Measurements from ENCODE around the gene HERPUD1. TPM values are rescaled to one million over a fixed set of nuclear protein-coding genes. Genes with fewer than 3 reads are reported as not detected.

Gene HERPUD1
- total and polyA plus RNA-seq, 2 of the 13 experiments (the other 11 are each of a cell fraction or from before 2014, with no cell fraction given): 96.2 to 323 TPM

GRCh38 chr16:56919099-56919800, 12.7 kb upstream of the HERPUD1 start (continued):
- TF ChIP-seq ZNF329 (CRISPR knock-in tag; IDR thresholded peaks at IDR 0.05; ENCODE audit: low read depth) (0 out of 2 replicates have a peak, but pooled peaks have one; percentile 43), RBM22 (optimal IDR thresholded peaks at IDR 0.05; ENCODE audit: low read length) (no peak), PREB (CRISPR knock-in tag; IDR thresholded peaks at IDR 0.05) (0 out of 2 replicates have a peak, but pooled peaks have one; percentile 11), ZNF768 (CRISPR knock-in tag; IDR thresholded peaks at IDR 0.05) (peak; percentile 52; the same call in 1 of the 2 replicates), NFKB2 (CRISPR knock-in tag; IDR thresholded peaks at IDR 0.05; ENCODE audit: borderline replicate concordance) (no peak; the same call in 1 of the 2 replicates), ZBTB7A (CRISPR knock-in tag; IDR thresholded peaks at IDR 0.05) (peak; percentile 91; the same call in 1 of the 2 replicates), TRIM22 (IDR thresholded peaks at IDR 0.05) (no peak), ZNF121 (CRISPR knock-in tag; IDR thresholded peaks at IDR 0.05) (no peak), NR2F1 (CRISPR knock-in tag; IDR thresholded peaks at IDR 0.05) (peak; percentile 83 to 90), MXD1 (CRISPR knock-in tag; IDR thresholded peaks at IDR 0.05) (no peak), ARNTL (CRISPR knock-in tag; IDR thresholded peaks at IDR 0.05) (peak; percentile 87; the same call in 1 of the 2 replicates), ZFP91 (CRISPR knock-in tag; IDR thresholded peaks at IDR 0.05; ENCODE audit: borderline replicate concordance) (peak; percentile 50; the same call in 1 of the 2 replicates), ZNF18 (CRISPR knock-in tag; IDR thresholded peaks at IDR 0.05; ENCODE audit: insufficient replicate concordance) (no peak), ZNF292 (CRISPR knock-in tag; IDR thresholded peaks at IDR 0.05; ENCODE audit: borderline replicate concordance, low read depth) (peak; percentile 95), THAP9 (CRISPR knock-in tag; IDR thresholded peaks at IDR 0.05; ENCODE audit: borderline replicate concordance) (peak; percentile 72), TOE1 (CRISPR knock-in tag; IDR thresholded peaks at IDR 0.05) (no peak), RBAK (CRISPR knock-in tag; IDR thresholded peaks at IDR 0.05) (0 out of 2 replicates have a peak, but pooled peaks have one; percentile 55), ZNF777 (CRISPR knock-in tag; IDR thresholded peaks at IDR 0.05) (no peak), TSC22D2 (CRISPR knock-in tag; IDR thresholded peaks at IDR 0.05; ENCODE audit: borderline replicate concordance) (peak; percentile 58; the same call in 1 of the 2 replicates)
